Vagina (tissue), 2 donors: Measurements from ENCODE around the gene POU6F2.

ENCODE experiments used
- POLR2A ChIP-seq, 2 donors: fragments of 450-650 bp; IDR thresholded peaks; one replicate each; pipeline ENCODE4 v1.6.1; 2017; ENCODE audit warnings: antibody characterized with exemption in 2 of 2, mild to moderate bottlenecking in 2 of 2, moderate library complexity in 2 of 2
- POLR2AphosphoS5 ChIP-seq, 2 donors: sonication (generic); formaldehyde crosslinking; IDR thresholded peaks; one replicate each; pipeline ENCODE4 v1.9.0; 2017; ENCODE audit warnings: antibody characterized with exemption in 2 of 2, mild to moderate bottlenecking in 2 of 2, low read depth in 1 of 2; ENCODE audit not compliant: insufficient read depth in 1 of 2
- TF ChIP-seq, protein P1 (sequence below), 3 experiments: fragments of 450-650 bp in 2 of 3; fragments of 200-600 bp in 1 of 3; sonication (generic) in 1 of 3; IDR thresholded peaks; one replicate each; pipeline ENCODE4 v1.5.1; 2017 to 2019; ENCODE audit warnings: antibody characterized with exemption in 3 of 3, mild to moderate bottlenecking in 2 of 3, moderate library complexity in 2 of 3

DNA sequence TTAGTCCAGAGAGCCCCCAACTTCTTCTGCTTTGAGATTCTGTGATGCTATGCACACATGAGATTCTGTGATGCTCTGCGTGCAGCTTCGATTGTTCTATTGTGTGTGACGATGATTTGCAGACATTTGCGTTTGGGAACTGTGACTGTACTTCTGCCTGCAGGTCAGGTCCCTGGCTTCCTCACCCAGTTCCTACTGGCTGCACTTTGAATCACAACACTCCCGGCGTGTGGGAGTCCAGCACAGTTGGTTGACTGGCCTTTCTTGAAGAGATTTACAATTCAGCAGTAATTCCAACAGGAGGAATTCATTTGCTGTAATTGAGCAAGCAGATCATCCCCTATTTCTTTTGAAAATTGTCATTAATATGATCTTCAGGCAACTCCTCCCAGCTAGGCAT is 336.3 kb downstream of the POU6F2 start:
- TF ChIP-seq, protein P1, sequence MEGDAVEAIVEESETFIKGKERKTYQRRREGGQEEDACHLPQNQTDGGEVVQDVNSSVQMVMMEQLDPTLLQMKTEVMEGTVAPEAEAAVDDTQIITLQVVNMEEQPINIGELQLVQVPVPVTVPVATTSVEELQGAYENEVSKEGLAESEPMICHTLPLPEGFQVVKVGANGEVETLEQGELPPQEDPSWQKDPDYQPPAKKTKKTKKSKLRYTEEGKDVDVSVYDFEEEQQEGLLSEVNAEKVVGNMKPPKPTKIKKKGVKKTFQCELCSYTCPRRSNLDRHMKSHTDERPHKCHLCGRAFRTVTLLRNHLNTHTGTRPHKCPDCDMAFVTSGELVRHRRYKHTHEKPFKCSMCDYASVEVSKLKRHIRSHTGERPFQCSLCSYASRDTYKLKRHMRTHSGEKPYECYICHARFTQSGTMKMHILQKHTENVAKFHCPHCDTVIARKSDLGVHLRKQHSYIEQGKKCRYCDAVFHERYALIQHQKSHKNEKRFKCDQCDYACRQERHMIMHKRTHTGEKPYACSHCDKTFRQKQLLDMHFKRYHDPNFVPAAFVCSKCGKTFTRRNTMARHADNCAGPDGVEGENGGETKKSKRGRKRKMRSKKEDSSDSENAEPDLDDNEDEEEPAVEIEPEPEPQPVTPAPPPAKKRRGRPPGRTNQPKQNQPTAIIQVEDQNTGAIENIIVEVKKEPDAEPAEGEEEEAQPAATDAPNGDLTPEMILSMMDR (IDR thresholded peaks at IDR 0.05), result no peak
- TF ChIP-seq POLR2A (IDR thresholded peaks at IDR 0.05), result no peak
- no peak for TF ChIP-seq POLR2AphosphoS5 (IDR thresholded peaks at IDR 0.05; ENCODE audit: insufficient read depth in 1 of 2, low read depth in 1 of 2)
